Ramos (cell line): ENCODE data around the gene DSP.

ENCODE experiments used
- in situ Hi-C: fragments of 300-500 bp; cut with MboI; formaldehyde crosslinking; loops from one replicate; pipeline ENCODE4 v1.14.3; 2022; ENCODE audit warnings: low sequenced_read_pairs; ENCODE audit not compliant: unreplicated experiment

Gene DSP

DNA sequence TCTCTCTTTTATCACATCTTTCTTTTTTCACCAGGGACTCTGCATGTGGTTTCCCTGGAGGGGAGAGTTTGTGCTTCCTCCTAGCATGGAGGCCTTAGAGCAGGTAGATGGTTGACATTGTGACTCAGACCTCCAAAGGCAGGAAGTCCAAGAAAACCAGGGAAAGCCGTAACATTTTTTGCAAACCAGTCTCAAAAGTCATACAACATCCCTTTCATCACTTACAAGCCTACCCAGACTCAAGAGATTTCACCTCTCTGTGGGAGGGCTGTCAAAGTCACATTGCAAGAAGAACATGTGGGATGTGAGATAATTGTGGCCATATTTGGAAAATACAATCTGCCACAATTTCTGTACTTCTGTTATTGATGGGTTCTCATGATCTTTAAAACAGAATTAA, 94.7 kb downstream of the DSP start:
- in situ Hi-C loops: no loop called here
